Activated T-cell treated with anti-CD3 and anti-CD28 coated beads for 24 hours (primary cell): ENCODE measurements around the gene MNDA.

ENCODE experiments used
- DNase-seq: peaks from one replicate; pipeline ENCODE4 v3.0.0-alpha.2; 2020; ENCODE audit warnings: low read depth

Gene MNDA

DNA sequence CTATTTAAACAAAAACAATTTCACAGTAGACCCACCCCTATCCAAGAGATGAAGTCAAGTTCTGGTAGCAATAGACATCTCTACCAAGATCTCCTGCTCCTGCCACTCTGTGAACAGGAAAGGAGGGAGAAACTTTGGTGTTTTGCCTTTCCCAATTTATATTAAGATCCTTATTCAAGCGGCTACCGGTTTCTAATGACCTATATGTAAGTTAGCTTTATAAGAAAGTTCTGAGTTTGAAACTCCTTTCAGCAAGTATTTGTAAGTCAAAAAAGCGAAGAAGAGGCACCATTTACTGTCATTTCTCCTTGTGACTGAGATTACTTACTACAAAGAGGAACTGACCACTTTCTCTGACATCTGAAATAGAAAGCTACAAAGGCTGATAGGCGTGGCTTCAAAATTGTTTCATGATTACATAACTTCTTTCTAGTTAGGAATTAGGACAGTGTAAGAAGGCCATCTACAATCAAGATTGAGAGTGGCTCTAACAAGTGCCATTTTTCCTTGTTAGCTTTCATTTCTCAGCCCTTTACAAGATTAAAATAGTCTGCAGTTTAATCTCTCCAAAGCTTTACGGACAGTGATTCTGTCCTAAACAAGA is at the start of gene MNDA:
Gene MNDA (plus strand): TSS at position 448 of the 604 bp plus-strand sequence. CDS start 10,803 bp downstream, outside the sequence.
- no peak for DNase-seq

GRCh38 chr1:158793604-158794003 is 37.5 kb upstream of the MNDA start:
- peak; percentile 30 for DNase-seq

DNA sequence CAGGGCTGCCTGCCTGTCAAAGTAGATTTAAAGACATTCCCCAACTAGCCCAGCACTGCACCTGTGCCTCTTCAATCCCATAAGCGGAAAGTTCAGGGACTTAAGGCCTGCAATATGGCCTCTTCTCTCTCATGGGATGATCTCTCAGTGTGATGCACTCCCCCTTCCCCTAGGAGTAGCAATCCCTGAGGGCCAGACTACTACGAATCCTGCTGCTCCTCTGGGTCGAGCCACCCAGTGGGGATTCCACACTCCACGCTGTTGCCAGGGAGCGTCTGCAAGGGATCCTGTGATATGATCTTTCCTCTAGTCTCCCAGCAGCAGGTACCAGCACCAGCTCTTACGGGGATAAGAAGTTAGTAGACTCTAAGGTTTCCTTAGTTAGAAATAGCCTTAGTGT is 36.9 kb upstream of the MNDA start:
- DNase-seq = no peak

GRCh38 chr1:158798531-158798930 is 32.6 kb upstream of the MNDA start:
- no peak for DNase-seq

DNA sequence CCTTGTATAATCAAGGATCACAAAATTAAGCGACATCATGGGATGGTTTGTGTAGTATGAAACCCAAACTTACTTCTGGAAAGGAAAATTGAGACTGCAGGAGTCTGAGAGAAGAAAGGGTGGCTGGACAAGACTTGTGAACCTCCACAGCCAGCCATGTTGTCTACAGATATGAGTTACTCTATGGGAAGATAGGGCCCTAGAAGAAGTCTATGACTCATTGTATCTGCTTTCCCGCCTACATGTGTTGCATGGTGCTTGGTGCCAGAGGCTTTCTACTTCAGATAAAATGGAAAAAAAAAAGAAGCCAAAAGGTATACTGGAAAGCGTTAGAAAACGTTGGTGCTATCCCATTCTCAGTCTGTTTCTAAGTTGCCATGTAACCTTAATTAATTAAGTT is 31.5 kb upstream of the MNDA start:
- no peak for DNase-seq

DNA sequence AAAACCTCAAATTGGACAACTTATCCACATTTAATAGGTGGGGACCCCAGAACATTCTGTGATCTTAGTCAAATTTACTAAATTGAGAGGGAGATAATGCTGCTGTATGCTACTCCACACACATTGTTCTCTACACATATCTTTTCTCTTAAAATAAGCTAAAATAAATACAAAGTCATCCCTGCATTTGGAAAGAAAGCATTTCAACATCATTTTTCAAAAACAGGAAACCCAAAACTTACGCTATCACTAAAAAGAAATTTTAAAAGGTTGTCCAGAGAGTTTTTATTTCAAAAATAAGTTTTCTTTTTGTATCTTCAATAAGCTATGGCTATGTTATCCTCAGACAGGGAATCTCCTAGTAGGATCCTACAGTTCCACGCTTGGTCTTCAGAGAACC is 30.6 kb upstream of the MNDA start:
- DNase-seq = no peak

DNA sequence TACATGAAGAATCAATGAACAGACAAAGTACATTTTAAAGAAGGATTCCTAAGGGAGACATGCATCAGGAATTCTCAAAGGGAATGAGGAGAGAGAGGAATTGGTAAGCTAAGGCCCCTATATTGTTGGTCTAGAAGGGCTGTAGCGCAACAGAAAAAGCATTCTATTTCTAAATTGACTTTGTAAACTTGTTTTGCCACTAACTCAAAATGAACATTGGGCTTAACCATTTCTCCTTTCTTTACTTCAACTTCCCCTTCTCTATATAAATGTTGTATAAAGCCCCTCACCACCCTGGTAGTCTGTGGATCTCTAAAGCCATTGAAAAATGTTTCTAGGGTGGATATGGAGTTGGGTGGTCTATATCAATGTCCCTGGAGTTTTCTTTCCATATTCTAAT is 29.8 kb upstream of the MNDA start:
- DNase-seq = no peak

- no peak for DNase-seq
Observed at GRCh38 chr1:158803678-158804077, 27.5 kb upstream of the MNDA start.

DNA sequence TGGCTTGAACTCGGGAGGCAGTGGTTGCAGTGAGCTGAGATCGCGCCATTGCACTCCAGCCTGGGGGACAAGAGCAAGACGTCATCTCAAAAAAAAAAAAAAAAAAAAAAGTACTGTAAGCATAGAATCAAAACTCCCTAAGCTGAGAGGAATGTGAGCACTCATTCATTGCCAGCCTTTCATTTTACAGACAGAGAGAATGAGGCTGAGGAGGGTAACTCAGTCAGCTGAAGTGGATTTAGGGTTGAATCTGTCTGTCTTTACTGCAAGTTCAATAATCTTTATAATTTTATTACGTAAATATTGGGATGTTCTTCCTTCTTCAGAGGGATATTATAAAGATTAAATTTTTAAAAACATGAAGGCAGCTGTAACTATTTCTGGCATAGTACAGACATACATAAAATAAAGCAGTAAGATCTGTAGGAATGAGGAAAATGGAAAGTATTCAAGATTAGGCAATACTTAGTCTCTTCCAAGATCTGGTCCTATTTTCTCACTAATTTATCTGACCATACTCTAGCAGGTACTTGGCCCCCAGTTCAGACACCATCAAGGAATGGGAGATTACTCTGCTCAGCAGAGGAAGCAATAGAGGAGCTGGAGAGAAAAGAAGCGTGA is 24.1 kb upstream of the MNDA start:
- no peak for DNase-seq

DNA sequence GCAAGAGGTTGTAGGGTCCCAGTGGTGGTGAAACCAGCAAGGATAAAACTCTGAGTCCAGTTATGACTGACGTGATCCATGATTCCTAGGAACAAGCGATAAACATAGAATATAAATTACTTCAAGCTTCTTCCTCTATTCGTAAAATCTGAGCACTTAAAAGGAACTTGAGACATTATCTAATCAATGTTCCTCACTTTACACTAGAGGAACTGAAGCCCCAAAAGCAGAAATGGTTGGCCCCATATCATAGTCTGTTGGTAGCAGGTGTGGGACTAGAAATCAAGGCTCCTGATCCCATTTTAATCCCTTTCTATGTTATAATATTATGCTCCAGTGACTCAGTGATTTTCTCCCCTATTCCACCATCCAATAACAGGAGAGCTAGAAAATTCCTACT is 21.9 kb upstream of the MNDA start:
- DNase-seq = no peak

GRCh38 chr1:158809862-158810261 is 21.3 kb upstream of the MNDA start:
- DNase-seq = no peak

GRCh38 chr1:158810311-158810710 is 20.8 kb upstream of the MNDA start:
- no peak for DNase-seq

DNA sequence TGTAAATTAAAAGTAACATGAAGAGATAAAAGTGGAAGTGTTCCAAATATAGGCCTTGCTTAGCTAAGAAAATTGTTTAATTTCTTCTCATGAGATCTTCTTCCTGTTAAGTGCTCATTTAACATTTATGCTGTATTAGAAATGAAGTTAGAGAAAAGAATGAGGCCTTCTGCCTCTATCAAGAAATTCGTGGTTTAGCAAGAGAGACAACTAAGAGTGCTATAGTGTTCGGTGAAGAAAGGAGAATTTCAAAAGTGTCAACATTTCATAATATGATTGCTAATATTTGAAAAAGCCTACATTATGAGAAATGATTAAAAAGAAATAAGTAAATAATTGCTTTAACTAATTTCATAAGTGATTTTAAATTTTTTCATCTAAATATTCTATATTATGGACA is 18.8 kb upstream of the MNDA start:
- DNase-seq = no peak

GRCh38 chr1:158813164-158813563 is 18.0 kb upstream of the MNDA start:
- DNase-seq = no peak

DNA sequence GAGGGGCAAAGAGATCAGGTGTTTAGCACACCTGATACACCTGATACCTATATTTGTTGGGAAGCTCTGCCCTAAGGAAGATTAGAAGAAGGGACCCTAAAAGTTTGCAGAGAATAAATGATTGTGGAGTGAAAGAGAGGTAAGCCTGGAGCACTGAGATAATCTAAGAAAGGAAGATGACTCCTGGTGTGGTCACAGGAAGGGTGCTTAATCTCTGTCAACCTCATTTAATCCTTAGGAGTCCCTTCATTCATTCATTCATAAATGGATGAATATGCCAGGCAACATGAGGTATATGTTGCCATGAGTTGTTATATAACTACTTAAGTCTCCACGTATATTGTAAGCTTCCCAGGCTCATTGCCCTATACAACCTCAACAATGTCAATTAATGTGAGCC is 16.2 kb upstream of the MNDA start:
- no peak for DNase-seq

GRCh38 chr1:158818560-158818959 is 12.6 kb upstream of the MNDA start:
- DNase-seq = no peak

DNA sequence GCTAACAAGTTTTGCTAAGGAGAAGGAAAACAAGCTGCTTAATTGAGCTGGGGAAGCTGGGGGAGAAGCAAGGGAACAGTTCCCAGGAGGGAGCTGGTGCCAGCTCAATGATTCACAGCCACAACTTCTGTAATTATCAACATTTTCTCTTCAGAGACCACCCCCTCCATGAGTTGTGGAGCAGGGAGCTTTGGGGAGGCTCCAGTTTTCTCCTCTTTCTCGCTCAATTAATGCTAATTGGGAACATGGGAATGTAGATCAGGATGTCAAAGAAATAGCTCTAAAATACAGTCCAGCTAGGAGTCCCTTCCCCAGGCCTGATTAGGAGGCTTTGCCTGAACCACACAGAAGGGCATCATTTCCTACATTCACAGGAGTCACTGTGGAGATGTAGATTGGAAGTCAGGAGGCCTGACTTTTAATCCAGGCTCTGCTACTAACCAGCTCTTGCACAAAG is 12.1 kb upstream of the MNDA start:
- DNase-seq = no peak

GRCh38 chr1:158819461-158820443 is 11.4 kb upstream of the MNDA start:
- DNase-seq = peak; percentile 17

DNA sequence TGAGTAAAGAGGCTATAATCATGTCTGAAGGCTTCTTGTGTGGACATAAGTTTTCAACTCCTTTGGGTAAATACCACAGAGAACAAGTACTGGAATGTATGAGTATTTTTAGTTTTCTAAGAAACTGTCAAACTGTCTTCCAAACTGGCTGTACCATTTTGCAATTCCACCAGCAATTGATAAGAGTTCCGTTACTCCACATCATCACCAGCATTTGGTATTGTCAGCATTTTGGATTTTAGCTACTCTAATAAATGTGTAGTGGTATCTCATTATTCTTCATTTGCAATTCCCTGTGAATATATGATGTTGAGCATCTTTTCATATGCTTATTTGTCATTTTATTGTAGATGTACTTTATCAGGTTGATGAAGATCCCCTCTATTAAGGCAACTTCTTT is 9.4 kb upstream of the MNDA start:
- no peak for DNase-seq

GRCh38 chr1:158830074-158830677 is 975 bp upstream of the MNDA start:
- no peak for DNase-seq

- no peak for DNase-seq
Observed at GRCh38 chr1:158833264-158833663, 2.1 kb downstream of the MNDA start.

DNA sequence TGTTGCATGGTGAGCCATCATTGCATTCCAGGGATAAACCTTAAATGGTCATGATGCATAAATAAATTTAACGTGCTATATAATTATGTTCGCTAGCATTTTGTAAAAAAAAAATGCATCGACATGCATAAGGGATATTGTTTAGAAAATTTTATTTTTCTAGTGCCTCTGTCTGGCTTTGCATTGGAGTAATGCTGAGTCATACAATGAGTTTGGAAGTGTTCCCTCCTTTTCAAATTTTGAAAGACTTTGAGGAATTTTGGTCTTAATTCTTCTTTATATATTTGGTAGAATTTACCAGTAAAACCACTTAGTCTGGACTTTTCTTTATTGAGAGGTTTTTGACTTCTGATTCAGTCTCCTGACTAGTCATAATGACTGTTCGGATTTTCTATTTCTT is 4.9 kb downstream of the MNDA start:
- DNase-seq = no peak

- no peak for DNase-seq
Observed at GRCh38 chr1:158838660-158839059, 7.5 kb downstream of the MNDA start.
